Lower leg skin (tissue), 4 donors: ENCODE data around the gene SEMA6D. TPM values are rescaled to one million over a fixed set of nuclear protein-coding genes. Genes with fewer than 3 reads are reported as not detected.

Source experiments
- DNase-seq, 2 donors: peaks; one replicate each; pipeline ENCODE4 v3.0.0-alpha.2; 2019; ENCODE audit warnings: low spot score in 2 of 2
- H3K4me3 ChIP-seq: fragments of 200-600 bp; sonication (generic); 2 replicates; pipeline ENCODE4 v1.5.1; 2017; ENCODE audit warnings: mild to moderate bottlenecking, low read depth; ENCODE audit not compliant: poor library complexity, severe bottlenecking
- POLR2A ChIP-seq, 2 donors: fragments of 450-650 bp; IDR thresholded peaks; one replicate each; pipeline ENCODE4 v1.6.1; 2016 to 2017; ENCODE audit warnings: antibody characterized with exemption in 2 of 2, mild to moderate bottlenecking in 1 of 2, moderate library complexity in 1 of 2
- WGBS, 2 donors: methylation state at CpG; one replicate each; pipeline ENCODE4 v1.1.5; 2018; 5-methylcytosine and 5-hydroxymethylcytosine counted together
- intact Hi-C: fragments of 100-400 bp; cut with DNase I; formaldehyde crosslinking; loops from one replicate; pipeline ENCODE4 v1.15.0; 2023; ENCODE audit warnings: low total_unique reads
- total RNA-seq, 4 donors: library from RNA; depleted of rRNA; stranded (reverse); fragments of >200 nt; gene quantifications; one replicate each; pipeline ENCODE4 v1.1.0, GENCODE V29; 2016
- TF ChIP-seq, protein P1 (sequence below), 3 donors: fragments of 450-650 bp; IDR thresholded peaks; one replicate each; pipeline ENCODE4 v1.5.1; 2016; ENCODE audit warnings: antibody characterized with exemption in 3 of 3, mild to moderate bottlenecking in 3 of 3, moderate library complexity in 2 of 3

Gene SEMA6D
- total RNA-seq, 4 donors from 2014 or later = 5.6 to 15.0 (median 6.6) TPM

DNA sequence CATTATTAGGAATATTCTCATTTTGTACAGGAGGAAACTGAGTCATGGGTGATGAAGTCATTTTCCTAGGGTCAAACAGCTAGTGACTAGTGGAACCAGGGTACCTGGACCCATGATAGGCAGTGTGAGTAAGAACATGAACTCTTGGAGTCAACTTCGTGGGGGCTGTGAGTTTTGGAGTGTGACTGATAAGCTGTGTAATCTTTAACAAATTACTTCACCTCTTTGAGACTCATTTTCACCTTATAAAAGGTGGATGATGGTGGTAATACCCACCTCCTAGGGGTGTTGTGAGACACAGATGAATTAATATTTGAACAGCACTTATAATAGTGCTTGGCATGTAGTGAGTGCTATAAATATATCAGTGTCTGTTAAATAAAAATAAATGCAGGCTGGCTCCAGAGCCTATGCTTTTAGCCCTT lies 9.1 kb downstream of the SEMA6D start:
- 55 to 58% methylated on average over 1 of the region's 1 CpG for WGBS, 2 donors
- intact Hi-C loops = no loop called here
- no peak for TF ChIP-seq POLR2A (IDR thresholded peaks at IDR 0.05)
- TF ChIP-seq, protein P1, sequence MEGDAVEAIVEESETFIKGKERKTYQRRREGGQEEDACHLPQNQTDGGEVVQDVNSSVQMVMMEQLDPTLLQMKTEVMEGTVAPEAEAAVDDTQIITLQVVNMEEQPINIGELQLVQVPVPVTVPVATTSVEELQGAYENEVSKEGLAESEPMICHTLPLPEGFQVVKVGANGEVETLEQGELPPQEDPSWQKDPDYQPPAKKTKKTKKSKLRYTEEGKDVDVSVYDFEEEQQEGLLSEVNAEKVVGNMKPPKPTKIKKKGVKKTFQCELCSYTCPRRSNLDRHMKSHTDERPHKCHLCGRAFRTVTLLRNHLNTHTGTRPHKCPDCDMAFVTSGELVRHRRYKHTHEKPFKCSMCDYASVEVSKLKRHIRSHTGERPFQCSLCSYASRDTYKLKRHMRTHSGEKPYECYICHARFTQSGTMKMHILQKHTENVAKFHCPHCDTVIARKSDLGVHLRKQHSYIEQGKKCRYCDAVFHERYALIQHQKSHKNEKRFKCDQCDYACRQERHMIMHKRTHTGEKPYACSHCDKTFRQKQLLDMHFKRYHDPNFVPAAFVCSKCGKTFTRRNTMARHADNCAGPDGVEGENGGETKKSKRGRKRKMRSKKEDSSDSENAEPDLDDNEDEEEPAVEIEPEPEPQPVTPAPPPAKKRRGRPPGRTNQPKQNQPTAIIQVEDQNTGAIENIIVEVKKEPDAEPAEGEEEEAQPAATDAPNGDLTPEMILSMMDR (IDR thresholded peaks at IDR 0.05) = no peak
- DNase-seq = no peak
- no peak overlapping the region for H3K4me3 ChIP-seq

DNA sequence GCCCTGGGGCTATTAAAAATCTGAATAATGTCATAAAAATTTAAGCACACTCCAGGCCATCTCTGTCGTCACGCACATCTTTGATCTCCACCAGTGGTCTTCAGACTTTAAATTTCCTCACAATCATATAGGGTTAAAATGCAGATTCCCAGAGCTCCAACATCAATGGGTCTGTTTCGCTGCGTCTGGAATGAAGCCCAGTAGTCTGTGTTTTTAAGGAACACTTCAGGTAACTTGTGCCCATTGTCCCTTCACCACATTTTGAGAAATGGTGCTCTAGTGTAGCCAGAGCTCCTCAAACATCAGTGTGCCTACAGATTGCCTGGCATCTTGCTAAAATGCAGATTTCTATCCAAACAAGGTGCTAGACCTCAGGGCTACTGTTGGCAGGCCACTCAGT lies 9.8 kb downstream of the SEMA6D start:
- no peak for DNase-seq
- no peak for TF ChIP-seq POLR2A (IDR thresholded peaks at IDR 0.05)
- H3K4me3 ChIP-seq = no peak overlapping the region
- intact Hi-C loops = no loop called here
- 71 to 82% methylated on average over 4 of the region's 4 CpGs for WGBS, 2 donors

DNA sequence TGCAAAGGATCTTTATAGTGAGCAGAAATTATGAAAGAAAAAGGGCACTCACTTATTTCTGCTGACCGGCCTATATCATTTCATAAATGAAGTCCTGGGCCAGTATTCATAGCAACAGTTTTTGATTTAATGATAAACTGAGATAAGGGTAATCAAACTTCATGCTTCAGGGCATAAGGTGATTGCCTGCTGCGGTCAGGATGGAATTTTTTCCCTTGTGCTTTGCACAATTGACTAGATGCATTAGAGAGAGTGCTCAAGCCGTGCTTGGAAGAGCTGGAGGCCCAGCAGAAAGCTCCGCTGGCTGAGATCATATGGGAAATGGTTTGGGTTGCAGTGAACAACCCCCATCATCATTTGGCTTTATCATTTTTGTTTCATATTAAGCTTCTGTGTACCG lies 10.4 kb downstream of the SEMA6D start:
- no peak overlapping the region for H3K4me3 ChIP-seq
- DNase-seq = no peak
- WGBS, 2 donors = 88 to 92% methylated on average over 5 of the region's 5 CpGs
- intact Hi-C loops = no loop called here
- no peak for TF ChIP-seq POLR2A (IDR thresholded peaks at IDR 0.05)
- TF ChIP-seq, protein P1 (IDR thresholded peaks at IDR 0.05) = no peak

DNA sequence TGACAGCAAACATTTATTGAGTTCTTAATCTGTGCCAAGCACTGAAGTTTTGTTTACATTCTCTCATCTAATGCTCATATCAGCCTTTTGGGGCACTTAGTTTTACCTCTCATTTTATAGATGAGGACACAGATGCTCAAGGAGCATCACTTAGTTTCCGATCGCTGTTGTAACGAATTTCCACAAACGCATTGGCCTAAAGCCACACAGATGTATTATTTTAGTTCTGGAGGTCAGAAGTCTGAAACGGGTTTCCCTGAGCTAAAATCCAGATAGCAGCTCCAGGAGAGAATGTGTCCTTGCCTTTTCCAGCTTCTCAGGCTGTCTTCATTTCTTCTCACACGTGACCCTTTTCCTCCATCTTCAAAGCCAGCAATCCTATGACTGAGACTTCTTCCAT lies 11.1 kb downstream of the SEMA6D start:
- intact Hi-C loops = no loop called here
- H3K4me3 ChIP-seq = no peak overlapping the region
- 83 to 89% methylated on average over 6 of the region's 6 CpGs for WGBS, 2 donors
- TF ChIP-seq, protein P1 (IDR thresholded peaks at IDR 0.05) = no peak
- TF ChIP-seq POLR2A (IDR thresholded peaks at IDR 0.05) = no peak
- DNase-seq = no peak

DNA sequence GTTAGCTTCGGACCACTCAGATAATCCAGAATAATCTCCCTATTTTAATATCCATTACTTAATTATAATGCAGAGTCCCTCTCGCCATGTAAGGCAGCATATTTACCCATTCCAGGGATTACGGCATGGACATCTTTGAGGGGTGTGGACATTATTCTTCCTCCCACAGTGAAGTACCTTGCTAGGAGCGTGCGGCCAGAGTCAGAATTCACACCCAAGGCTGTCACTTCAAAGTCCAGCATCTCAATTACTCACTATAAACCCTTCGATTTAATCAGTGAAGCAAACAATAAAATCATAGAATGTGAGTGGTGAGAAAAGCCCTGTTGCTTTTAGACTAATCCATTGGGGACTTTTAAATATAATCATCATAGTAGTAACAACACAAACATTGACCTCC lies 11.6 kb downstream of the SEMA6D start:
- 91 to 95% methylated on average over 6 of the region's 6 CpGs for WGBS, 2 donors
- intact Hi-C loops = no loop called here
- DNase-seq = no peak
- no peak overlapping the region for H3K4me3 ChIP-seq
- TF ChIP-seq, protein P1 (IDR thresholded peaks at IDR 0.05) = no peak
- no peak for TF ChIP-seq POLR2A (IDR thresholded peaks at IDR 0.05)

DNA sequence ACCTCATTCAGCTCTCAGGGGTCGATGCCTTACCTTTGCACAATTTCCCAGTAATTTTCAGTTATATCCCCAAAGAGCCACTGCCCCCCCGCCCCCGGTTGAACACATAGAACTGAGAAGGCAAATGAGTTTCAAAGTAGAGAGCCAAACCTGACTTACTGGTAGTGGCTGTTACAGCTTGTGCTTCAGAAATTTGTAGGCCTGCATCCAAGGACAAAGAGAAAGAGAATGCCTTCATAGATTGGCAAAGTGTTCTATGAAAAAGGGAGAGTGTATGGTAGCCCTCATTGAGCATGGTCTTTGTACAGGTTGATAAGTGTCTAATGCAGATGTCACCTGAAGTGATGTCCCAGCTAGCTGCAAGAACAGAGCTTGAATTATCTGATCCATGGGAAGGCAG lies 13.9 kb downstream of the SEMA6D start:
- DNase-seq = no peak
- WGBS, 2 donors = 65 to 78% methylated on average over 3 of the region's 3 CpGs
- no peak overlapping the region for H3K4me3 ChIP-seq
- TF ChIP-seq, protein P1 (IDR thresholded peaks at IDR 0.05) = no peak
- no peak for TF ChIP-seq POLR2A (IDR thresholded peaks at IDR 0.05)
- intact Hi-C loops = no loop called here
